T1000 (cell line): ENCODE measurements around the gene DNM3.

Experiments
- DNase-seq: peaks from one replicate; lab custom pipeline; 2025; ENCODE audit warnings: mixed read lengths; lab: John Stamatoyannopoulos, UW

DNM3 gene

DNA sequence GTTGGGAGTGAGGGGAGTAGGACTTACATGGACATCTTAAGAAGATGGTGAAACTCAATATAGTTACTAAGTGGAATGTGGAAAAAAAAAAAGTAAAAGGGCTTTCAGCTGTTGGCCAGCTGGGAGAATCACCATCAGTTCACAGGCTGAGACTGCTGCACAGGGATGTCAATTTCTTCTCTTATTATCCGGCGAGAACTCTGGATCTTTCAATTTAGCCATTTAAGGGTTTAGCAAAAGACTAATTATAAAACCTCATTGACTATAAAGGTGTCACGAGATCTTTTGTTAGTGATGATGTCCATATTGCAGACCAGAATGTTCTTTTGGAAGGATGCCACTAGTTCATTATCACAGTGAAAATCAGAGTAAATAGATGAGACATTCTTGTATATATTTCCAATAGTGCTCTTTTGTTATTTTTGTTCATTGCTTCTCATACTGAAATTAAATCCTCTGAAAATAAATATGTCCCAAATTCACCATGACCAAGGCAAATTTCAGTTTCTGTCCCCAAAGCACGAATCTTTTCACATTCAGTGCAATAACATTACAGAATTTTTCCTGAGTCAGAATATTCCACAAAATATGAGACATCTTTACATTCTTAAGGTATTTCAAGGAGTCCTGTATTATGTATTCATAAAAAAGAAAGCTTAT, 266.1 kb downstream of the DNM3 start:
- no peak for DNase-seq

DNA sequence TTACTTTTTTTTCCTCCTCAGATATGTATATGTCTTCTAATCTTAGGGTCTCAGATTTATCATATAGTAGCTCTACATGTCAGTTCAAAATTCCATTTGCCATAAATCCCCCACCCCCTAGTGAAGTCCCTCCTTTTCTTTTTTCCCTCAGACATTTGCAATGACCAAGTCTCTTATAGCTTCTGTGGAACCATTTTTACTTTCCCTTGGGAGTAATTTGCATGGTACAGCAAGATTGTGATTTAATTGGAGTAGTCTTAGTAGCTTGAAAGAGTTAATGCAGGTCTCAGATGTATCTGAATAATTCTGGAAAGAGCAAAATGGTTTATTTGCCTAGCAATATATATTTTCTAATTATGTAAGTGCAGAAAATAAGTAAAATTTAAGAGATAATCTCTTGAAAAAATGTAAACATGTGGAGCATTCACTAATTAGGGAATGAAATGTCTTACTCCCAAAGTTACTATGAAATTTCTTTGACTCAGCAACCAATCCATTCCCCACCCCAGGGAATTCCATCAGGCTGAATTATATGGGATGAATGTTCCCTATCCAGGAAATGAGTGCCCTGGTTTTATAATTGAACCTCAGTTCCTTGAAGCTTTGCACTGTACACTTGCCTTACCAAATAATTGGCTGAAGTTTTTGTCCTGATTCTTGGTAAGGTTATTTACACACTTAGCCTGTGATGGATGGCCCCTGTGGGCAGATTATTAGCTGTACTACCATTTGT, 267.0 kb downstream of the DNM3 start:
- DNase-seq: no peak

DNA sequence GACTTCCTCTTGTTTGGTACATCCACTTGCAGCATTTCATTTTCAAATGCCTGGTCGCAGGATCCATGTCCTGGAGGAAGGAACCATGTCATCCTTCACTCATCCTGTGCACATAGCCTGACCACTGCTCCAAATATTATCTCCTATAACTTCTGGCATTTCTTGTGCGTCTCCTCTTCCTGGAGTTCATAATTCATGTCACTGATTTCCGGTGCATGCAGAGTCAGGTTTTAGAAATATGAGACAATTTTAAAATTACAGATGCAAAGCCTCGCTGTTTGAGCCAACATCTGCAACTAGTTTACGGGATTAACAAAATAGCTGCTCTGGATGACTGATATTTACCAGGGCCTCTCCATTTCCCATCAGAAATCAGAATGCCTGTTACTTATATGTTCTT, 268.1 kb downstream of the DNM3 start:
- no peak for DNase-seq

DNA sequence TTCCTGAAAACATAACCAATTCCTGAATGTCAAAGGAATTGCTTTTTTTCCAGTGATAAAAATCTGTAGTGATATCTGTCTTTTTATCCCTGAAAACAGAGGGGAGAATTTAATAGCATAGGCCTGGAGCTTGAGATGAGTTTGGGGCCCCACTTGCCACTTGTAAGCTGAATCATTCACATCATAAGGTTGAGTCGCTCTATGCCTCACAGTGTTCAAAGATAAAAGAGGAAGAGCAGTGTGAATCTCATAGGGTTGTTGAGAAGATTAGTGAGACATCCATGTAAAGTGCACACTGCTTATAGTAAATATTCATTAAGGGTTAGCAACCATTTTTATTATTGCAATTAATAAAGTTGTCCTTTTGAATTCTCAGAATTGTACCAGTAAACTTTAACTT, 271.3 kb downstream of the DNM3 start:
- no peak for DNase-seq

DNA sequence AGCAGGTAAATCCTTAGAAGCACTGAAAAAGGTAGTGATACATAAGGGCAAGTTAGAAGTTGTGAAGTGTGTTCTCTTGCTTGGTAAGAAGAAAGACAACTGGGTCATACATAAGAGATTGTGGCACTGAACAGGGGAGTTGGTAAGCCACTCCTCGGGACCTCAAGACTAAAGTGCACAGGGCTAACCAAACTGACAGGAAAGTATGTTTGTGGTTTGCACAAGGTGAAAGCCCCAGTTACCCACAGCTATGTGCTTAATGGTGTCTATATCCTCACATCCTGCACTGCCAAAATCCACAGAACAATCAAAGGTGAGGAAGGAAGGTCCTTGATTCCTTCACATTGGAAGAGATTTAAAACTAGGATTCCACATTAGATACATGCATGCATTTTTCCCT, 276.5 kb downstream of the DNM3 start:
- no peak for DNase-seq

DNA sequence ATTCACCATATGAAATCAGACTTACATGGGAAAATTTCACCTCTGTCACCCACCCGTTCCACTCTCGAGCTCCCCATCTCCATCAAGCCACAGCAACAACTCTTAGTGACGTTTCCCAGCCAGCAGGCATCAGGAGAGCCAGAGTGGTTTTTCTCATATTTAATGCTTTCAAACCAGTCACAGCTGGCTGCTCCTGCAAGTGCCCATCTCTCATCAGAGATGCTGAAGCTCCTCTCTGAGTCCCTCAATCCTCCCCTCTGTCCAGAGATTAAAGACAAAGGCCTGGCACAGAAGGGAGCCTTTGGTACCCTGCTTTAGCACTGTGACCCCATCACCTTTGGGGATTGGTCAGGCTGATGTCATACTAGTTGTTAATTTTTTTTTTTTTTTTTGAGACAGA, 277.3 kb downstream of the DNM3 start:
- no peak for DNase-seq

DNA sequence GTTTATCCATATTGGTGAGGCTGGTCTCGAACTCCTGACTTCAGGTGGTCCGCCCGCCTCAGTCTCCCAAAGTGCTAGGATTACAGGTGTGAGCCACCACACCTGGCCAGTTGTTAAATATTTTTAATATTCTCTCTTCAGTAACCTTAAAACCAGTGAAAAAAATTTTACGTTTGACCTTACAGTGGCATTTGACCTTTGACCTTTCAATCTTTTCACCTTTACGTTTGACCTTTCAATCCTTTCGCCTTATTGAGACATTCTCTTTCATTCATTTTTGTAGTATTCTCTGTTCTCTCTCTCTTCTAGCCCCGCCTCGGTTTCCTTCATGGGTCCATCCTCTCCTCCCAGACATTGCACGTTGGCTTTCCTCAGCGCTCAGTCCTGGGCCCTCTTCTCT, 277.9 kb downstream of the DNM3 start:
- DNase-seq: no peak

DNA sequence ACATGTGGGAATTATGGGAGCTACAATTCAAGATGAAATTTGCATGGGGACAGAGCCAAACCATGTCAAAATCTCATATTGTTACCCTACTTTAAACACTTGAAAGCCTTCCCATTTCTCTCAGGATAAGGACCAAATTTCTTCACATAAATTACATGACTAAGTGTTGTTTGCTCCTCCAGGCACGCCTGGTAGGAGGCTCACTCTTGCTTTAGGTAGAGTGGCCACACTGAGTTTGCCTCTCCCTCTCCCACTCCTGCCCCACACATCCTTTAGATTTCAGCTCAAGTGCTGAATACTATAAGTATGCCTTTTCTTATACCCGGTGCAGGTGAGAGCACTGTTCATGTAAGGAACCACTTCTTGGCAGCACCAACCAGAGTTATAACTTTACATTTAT, 279.1 kb downstream of the DNM3 start:
- no peak for DNase-seq

DNA sequence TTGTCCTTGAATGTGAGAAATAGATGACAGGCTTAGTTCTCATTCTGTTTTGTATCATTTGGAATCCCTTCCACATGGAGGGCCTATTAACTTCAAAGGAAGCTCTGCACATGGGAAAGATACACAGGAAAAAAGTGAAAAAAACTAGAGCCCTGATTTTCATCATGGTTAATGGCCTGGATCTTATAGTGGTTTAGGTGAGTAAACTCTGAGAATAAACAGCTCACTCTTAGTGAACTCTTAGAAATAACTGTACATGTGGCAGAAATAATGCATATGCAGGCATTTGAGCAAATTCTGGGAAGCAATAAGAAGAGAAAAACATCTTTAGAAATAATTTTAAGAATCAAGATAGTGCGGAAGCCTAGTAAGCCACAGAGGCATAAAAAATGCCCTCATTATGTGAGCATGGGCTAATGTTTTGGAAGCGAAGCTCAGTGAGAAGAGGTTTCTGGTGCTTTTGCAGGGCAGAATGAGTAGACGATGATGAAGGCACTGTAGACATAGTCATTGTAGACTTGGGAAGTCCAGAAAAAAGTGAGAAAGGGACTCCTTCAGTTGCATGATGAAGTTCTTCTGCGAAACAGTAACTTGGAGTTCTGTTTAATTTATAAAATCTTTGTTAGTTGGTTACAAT, 279.9 kb downstream of the DNM3 start:
- no peak for DNase-seq

DNA sequence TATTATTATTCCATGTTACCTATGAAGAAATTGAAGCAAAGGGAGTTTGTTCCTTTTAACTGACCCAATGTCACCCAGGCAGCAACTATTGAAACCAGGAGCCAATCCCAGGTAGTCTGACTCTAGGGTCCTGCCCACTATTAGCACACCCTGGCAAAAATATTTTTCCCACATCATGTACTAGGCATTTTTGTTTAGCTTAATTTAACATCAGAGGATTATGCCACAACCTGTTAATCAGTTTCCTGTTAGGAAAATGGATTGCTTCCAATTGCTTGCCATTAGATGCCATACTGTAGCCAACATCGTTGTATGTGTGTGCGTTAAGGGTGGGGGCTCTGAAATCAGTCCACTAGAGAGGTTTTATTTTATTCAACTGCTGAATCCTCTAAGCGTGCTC, 281.1 kb downstream of the DNM3 start:
- no peak for DNase-seq

DNA sequence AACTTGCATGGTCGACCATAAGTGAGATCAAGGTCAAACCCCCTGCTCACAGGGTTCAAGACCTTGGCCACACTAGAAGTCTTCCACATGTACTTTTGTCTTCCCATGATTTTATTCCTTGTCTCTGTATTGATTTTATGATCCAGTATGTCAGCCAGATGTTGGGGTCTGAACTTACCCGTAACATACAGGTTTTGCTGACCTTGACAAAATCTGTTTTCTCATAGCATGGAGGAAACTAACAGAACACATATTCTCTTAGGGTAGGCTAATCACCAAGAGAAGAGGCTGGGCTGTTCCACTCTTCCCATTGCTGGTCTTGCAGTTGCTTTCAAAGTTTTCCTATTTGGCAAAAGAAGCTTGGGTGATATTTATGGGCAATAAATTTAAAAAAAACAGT, 284.0 kb downstream of the DNM3 start:
- no peak for DNase-seq

DNA sequence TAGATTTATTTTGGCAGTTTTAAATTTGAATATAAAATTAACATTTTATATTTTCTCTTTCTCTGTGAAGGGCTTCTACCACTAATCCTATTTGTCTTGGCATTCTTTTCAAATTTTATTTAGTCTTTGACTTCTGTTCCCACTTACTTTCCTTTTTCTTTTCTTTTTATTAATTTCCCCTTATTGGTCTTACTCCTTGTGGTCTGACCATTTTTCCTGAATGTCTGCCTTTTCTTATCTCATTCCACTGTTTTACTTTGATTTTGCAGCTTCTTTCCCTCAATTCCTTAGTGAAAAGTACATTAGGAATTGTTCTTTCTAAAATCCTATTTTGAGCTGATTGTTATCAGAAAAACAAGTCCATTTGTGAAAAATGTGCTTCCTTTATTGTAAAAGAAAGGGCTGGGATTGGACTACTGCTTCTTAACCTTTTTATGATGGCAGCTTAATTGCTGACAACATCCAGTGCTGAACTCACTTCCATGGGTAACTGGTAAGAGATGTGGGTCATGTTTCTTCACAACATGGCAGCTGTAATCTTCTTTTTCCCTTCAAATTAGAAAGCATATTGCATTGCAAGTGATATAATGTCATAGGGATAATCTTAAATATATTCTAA, 284.6 kb downstream of the DNM3 start:
- DNase-seq: no peak

DNA sequence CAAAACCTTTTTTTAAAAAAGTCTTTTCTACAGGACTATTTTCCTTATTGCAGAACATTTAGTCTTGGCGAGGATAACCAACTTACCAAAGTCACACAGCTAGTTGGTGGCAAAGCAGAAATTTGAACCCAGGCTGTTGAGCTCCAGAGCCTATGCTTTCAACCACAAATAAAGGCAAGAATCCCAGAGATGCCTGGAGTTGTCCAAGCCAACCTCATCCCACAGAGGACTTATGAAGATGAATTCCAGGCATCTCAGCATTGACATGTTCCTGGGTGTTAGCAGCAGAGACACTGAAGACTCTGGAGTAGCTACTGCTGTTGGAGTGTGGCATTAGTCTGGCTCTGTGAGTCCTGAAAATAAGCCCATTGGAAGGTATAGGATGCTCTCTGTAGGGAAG, 291.5 kb downstream of the DNM3 start:
- DNase-seq: no peak

DNA sequence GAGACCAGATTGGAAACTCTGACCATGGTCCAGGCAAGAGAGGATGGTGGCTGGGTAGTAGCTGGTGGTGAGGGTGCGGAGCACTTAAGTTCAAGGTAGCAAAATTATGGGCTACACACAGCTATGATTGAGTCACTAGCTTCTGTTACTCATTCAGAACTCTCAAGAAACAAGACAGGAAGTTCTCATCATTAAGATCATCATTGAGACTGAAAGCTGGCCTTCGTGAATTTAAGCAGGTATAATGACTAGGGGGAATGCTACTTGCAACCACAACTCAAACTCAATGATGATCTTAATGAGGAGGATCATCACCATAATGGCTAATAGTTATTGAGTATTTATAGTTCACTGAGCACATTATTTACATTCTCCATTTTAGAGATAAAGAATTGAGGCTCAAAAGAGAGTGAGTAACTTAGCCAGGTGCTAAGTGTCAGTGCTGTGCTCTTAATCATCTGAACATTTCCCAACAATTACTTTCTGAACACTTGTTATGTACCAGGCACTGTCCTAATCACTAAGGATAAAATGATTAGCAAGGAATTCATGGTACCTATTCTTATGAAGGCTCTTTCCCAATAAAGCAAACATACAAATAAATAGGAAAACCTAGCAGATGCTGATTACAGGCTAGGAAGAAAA, 292.9 kb downstream of the DNM3 start:
- no peak for DNase-seq

DNA sequence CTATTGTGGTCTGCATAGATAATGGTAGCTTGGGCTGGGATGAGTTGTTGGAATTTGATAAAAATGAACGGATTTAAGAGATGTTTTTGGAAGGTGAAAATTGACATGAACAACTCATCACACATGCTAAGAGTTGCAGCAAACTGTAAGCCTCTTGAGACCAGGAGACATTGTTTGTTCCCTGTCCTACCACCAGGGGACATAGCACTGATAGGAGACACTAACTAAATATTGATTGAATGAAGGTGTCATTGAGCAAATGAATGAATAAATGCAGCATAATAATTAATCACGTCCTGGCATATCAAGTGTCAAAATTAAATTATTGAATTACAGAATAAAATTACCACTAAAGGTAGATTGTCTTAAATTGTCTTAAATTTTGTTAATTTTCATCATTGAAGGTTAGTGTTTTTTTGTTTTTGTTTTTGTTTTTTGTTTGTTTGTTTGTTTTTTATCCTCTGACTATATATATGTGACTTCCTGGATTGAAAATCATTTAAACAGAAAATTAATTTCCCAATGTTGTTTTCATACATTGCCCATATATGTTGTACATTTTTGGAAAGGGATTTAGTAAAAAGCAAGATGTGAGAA, 293.9 kb downstream of the DNM3 start:
- no peak for DNase-seq

DNA sequence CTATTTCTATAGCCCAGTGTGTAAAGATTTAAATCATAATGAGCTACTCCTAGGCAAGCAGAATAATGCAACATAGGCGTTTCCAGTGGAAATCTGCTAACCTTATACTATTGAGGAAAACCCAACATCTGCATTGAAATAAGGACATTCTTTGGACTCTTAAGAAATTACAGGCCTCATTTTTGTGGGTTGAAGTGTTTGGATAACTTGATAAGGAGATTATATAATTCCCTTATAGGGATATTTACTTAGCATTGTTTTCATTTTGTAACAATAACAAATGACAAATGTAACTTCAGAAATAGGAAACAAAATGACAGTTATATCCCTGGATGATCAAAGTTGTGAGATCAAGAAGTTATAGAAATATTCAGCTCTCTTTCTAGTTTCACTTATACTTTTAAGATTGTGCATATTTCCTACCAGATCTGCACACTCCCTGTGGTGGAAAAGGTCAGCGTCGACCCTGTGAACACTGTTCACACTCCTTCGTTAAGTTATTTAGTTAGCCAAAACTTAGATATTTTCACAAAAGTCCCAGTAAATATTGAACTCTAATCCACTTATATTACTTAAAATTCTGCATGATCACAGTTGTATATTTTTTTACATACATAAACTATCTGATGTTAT, 294.8 kb downstream of the DNM3 start:
- DNase-seq: no peak

DNA sequence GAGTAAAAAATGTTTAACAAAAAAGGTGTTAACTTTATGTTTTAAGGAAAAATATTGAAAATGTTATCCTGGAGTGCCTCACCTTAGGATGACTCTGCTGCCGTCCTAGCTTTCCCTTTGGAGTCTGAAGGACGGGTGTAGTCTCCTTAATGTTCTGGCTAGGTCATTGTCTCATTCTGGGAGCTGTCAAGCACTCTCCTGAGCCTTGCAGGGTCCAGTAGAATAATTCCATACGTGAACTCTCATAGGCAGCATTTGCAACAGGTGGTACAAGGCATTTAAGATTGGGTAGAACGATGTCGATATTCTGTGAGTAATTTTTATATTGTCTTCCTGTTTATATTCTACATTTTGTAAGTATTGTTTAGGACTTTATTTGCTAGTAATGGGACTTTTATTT, 295.6 kb downstream of the DNM3 start:
- DNase-seq: no peak

DNA sequence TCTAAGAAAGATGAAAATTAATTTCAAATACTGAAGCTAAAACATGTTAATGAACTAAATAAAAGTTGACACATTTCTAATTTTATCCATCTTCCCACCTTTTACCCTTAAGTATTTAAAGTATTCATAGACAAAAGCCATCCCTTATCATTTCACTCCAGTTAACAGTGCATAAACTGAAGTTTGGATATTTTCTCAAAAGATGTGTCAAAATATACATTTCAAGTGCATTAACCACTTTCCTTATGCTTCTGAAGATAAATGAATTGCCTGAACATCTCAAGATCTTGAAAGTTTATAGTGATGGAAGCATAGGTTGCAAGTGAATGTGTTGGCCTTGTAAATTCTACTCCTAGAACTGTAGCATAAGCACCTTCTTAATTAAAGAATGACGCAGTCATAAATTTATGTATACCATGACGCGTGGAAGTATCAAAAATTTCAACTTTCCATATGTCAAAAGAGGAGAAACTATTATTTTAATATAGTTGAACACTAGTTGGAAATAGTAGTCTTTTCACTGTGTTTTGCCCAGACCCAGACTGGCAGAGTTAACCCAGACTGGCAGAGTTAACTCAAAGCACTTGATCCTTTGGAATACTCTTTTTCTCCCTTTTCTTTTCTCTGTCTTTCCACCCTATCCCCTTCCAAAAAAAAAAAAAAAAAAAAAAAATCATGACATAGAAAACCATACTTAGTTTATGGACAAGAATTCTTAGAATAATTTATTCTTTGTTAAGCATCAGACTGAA, 296.6 kb downstream of the DNM3 start:
- DNase-seq: no peak

DNA sequence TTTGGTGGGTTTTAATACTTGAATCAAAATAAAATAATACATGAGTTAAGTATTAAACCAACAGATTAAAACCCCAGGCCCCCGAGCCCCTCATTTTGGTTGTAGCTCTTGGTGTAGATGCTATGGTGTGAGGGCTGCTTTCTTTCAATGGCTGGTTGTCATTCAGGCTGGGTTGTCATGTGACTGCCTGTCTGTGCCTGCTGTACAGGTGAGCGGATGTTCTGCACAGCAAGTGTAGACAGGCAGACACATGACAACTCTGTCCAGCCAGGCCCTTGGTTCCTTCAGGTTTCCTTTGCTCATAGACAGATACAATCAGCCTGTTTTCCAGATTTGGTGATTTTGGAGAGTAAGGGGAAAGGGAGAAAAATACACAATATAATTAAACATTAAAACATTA, 297.3 kb downstream of the DNM3 start:
- DNase-seq: no peak

DNA sequence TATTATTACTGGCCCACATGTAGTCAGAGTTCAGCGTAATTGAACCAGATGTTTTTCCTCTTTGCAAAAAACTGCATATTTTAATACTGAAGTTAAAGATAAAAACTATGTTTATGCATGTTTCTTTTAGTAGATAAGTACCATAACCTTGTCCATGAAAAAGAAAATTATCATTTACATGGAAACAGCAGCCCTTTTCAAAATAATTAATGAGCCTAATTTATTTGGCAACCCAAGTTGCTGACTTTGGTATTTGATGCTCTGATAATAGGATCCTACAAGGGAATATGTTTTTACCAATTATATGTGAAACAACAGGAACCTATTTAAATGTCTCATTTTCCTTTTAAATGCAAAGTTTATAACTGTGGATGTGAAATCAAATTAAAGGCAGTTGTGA, 297.9 kb downstream of the DNM3 start:
- no peak for DNase-seq

DNA sequence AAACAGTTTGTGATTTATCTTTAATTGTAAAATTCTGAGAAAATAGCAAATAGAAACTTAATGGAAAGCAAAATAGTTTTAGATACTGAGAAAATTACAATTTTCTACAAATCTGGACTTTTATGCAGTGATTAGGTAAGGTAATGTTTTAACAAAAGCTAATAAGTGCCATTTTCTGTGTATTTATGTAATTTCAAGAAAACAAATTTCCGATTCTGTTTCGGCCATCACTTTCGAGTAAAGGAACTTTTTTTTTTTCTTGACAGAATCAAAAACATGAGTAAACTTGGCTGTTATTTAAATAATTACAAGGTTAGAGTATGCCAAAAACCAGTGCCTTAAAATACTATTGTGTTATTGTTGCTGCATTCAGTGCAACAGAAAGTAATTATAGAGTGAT, 298.8 kb downstream of the DNM3 start:
- DNase-seq: no peak
